HG02884 (cell line): ENCODE measurements around the gene RASGRP4.
"Not testable (repeated sequence)": the region's sequence is repeated elsewhere in the genome, so short reads cannot be mapped to it uniquely, and the experiment has no call there.

Experiments used
- ATAC-seq: cut with Tn5 transposase; IDR thresholded peaks from one replicate; pipeline ENCODE4 v1.9.1; 2021; ENCODE audit warnings: mild to moderate bottlenecking, moderate library complexity; ENCODE audit not compliant: unreplicated experiment

Gene RASGRP4

GRCh38 chr19:38425810-38426466 is at the start of gene RASGRP4:
RASGRP4 (minus strand) TSS chr19:38426219; CDS start chr19:38426091, 128 bp downstream.
- ATAC-seq = no peak

GRCh38 chr19:38475176-38475575 is 49.2 kb upstream of the RASGRP4 start:
- no peak for ATAC-seq

GRCh38 chr19:38473201-38473600 is 47.2 kb upstream of the RASGRP4 start:
- no peak for ATAC-seq

- not testable (repeated sequence) for ATAC-seq
These were observed 46.7 kb upstream of the RASGRP4 start for GRCh38 chr19:38472725-38473124.

GRCh38 chr19:38470788-38471480 is 44.9 kb upstream of the RASGRP4 start:
- no peak for ATAC-seq

GRCh38 chr19:38469151-38469550 is 43.1 kb upstream of the RASGRP4 start:
- no peak for ATAC-seq

GRCh38 chr19:38467541-38468525 is 41.8 kb upstream of the RASGRP4 start:
- no peak for ATAC-seq

- no peak for ATAC-seq
These were observed 40.0 kb upstream of the RASGRP4 start for GRCh38 chr19:38466050-38466449.

GRCh38 chr19:38464421-38465082 is 38.5 kb upstream of the RASGRP4 start:
- ATAC-seq = no peak

GRCh38 chr19:38463365-38463764 is 37.3 kb upstream of the RASGRP4 start:
- no peak for ATAC-seq

- ATAC-seq = no peak
These were observed 33.0 kb upstream of the RASGRP4 start for GRCh38 chr19:38458991-38459390.

- ATAC-seq = no peak
These were observed 31.8 kb upstream of the RASGRP4 start for GRCh38 chr19:38457690-38458405.

- no peak for ATAC-seq
These were observed 31.2 kb upstream of the RASGRP4 start for GRCh38 chr19:38457202-38457601.

GRCh38 chr19:38455031-38455430 is 29.0 kb upstream of the RASGRP4 start:
- no peak for ATAC-seq

- ATAC-seq = no peak
These were observed 27.6 kb upstream of the RASGRP4 start for GRCh38 chr19:38453596-38453995.

GRCh38 chr19:38452430-38453366 is 26.7 kb upstream of the RASGRP4 start:
- no peak for ATAC-seq

GRCh38 chr19:38451629-38452028 is 25.6 kb upstream of the RASGRP4 start:
- ATAC-seq = no peak

- ATAC-seq = no peak
These were observed 25.0 kb upstream of the RASGRP4 start for GRCh38 chr19:38451036-38451435.

- ATAC-seq = no peak
These were observed 23.5 kb upstream of the RASGRP4 start for GRCh38 chr19:38449518-38449917.
